BJ (cell line): ENCODE data around the gene ZBTB42. TPM values are rescaled to one million over a fixed set of nuclear protein-coding genes. Genes with fewer than 3 reads are reported as not detected.

ENCODE experiments used
- CTCF ChIA-PET: fragments of 350-600 bp; formaldehyde crosslinking; extraction: SDS; loops from one replicate; lab custom pipeline; 2021; ENCODE audit warnings: antibody characterized with exemption, inconsistent platforms; lab: Yijun Ruan, JAX
- POLR2A ChIA-PET: fragments of 300-600 bp; sonication (Branson Sonifier 250); formaldehyde crosslinking; extraction: SDS; loops from one replicate; lab custom pipeline; 2021; ENCODE audit warnings: antibody characterized with exemption; lab: Charles Lee
- DNase-seq: peaks from one replicate; pipeline ENCODE4 v3.0.0-alpha.2; 2011; ENCODE audit warnings: low read depth
- H3K27me3 ChIP-seq: 2 replicates; pipeline ENCODE4 v1.6.0; 2011; ENCODE audit warnings: low read length; ENCODE audit not compliant: control insufficient read depth, insufficient read depth
- H3K36me3 ChIP-seq: 2 replicates; pipeline ENCODE4 v1.5.1; 2011; ENCODE audit warnings: low read length; ENCODE audit not compliant: control insufficient read depth, insufficient read depth
- H3K4me3 ChIP-seq: 2 replicates; pipeline ENCODE4 v1.5.1; 2011; ENCODE audit warnings: low read depth, mild to moderate bottlenecking, control low read depth, low read length
- CTCF ChIP-seq: IDR thresholded peaks from 2 replicates; pipeline ENCODE4 v1.5.1; 2011; ENCODE audit warnings: low read depth, mild to moderate bottlenecking, control low read depth, inconsistent platforms, low read length, moderate library complexity; ENCODE audit not compliant: insufficient read depth
- polyA plus RNA-seq: library from polyadenylated mRNA; depleted of rRNA; stranded (reverse); fragments of >200 nt; gene quantifications from 2 replicates; pipeline ENCODE4 v1.2.3, GENCODE V29; 2011

The ZBTB42 gene
- polyA plus RNA-seq, 1 experiment = 2.7 TPM

- no peak for DNase-seq
- Histone ChIP-seq H3K4me3 (no peak overlapping the region), H3K36me3 (peaks cover 3% of the 10 kb centered on the region), H3K27me3 (no peaks in the 10 kb centered on the region)
- POLR2A ChIA-PET = no interaction called here
- CTCF ChIA-PET = interaction anchor here (1.4 kb wide), 1 partner anchor 29 kb away, joined by 9 read pairs; no protein-coding TSS in a partner anchor
- no peak for TF ChIP-seq CTCF
Observed at GRCh38 chr14:104797115-104798044, 3.5 kb upstream of the ZBTB42 start.

GRCh38 chr14:104798300-104799243 lies 2.3 kb upstream of the ZBTB42 start:
- no peaks in the 10 kb centered on the region for H3K27me3 ChIP-seq
- CTCF ChIA-PET = interaction anchor here (1.0 to 1.2 kb wide), 2 partner anchors 17 to 30 kb away, joined by 3 read pairs; no protein-coding TSS in a partner anchor
- POLR2A ChIA-PET = no interaction called here
- no peak overlapping the region for H3K4me3 ChIP-seq
- H3K36me3 ChIP-seq = peaks cover 1% of the 10 kb centered on the region; the same call in 1 of the 2 replicates
- TF ChIP-seq CTCF = no peak
- no peak for DNase-seq

- H3K36me3 ChIP-seq = peaks cover 1% of the 10 kb centered on the region; the same call in 1 of the 2 replicates
- TF ChIP-seq CTCF = peak; percentile 19; the same call in 1 of the 2 replicates
- no peak for DNase-seq
- H3K4me3 ChIP-seq = peak overlapping the region; percentile 66
- POLR2A ChIA-PET = no interaction called here
- H3K27me3 ChIP-seq = no peaks in the 10 kb centered on the region
- CTCF ChIA-PET = interaction anchor here (1.0 to 1.2 kb wide), 2 partner anchors 18 to 31 kb away, joined by 3 read pairs; no protein-coding TSS in a partner anchor
Observed at GRCh38 chr14:104799244-104800014, 1.5 kb upstream of the ZBTB42 start.

- peak; percentile 54 for TF ChIP-seq CTCF
- POLR2A ChIA-PET = no interaction called here
- Histone ChIP-seq H3K4me3 (peak overlapping the region; percentile 66), H3K36me3 (peaks cover 1% of the 10 kb centered on the region; the same call in 1 of the 2 replicates), H3K27me3 (no peaks in the 10 kb centered on the region)
- no peak for DNase-seq
- CTCF ChIA-PET = interaction anchor here (1.0 to 1.3 kb wide), 3 partner anchors 9 to 30 kb away, joined by 3 to 5 read pairs (median 4); no protein-coding TSS in a partner anchor
Observed at GRCh38 chr14:104800015-104800770, 708 bp upstream of the ZBTB42 start.
